ENCODE measurements around the gene HBZ. TPM values are rescaled to one million over a fixed set of nuclear protein-coding genes. Genes with fewer than 3 reads are reported as not detected.

The HBZ gene
- total RNA-seq, 1 donor from 2014 or later = not detected

Other genes starting within 250 kb of the HBZ start
- 8.4 and 10.2 TPM in 2 replicates for gene POLR3K, start 99.0 kb upstream of the HBZ start, total RNA-seq
- 29.2 and 40.9 TPM in 2 replicates for gene SNRNP25, start 98.8 kb upstream of the HBZ start, total RNA-seq
- gene RHBDF1, start 80.0 kb upstream of the HBZ start, total RNA-seq = 24.9 and 26.2 TPM in 2 replicates
- gene MPG, start 74.4 kb upstream of the HBZ start, total RNA-seq = 129 and 253 TPM in 2 replicates
- 6.4 and 6.6 TPM in 2 replicates for gene NPRL3, start 14.0 kb upstream of the HBZ start, total RNA-seq
- not detected in 2 replicates for gene HBM, start 13.3 kb downstream of the HBZ start, total RNA-seq
- gene HBA2, start 20.2 kb downstream of the HBZ start, total RNA-seq = not detected in 2 replicates
- not detected in 2 replicates for gene HBA1, start 24.0 kb downstream of the HBZ start, total RNA-seq
- 0.21 and 1.5 TPM in 2 replicates for gene HBQ1, start 27.8 kb downstream of the HBZ start, total RNA-seq
- 32.0 and 57.0 TPM in 2 replicates for gene LUC7L, start 76.8 kb downstream of the HBZ start, total RNA-seq
- gene FAM234A, start 82.2 kb downstream of the HBZ start, total RNA-seq = 49.5 and 54.3 TPM in 2 replicates
- gene RGS11, start 123.3 kb downstream of the HBZ start, total RNA-seq = 2.7 and 4.6 TPM in 2 replicates
- gene ARHGDIG, start 127.9 kb downstream of the HBZ start, total RNA-seq = 1.5 and 12.3 TPM in 2 replicates
- gene PDIA2, start 130.5 kb downstream of the HBZ start, total RNA-seq = 0.14 and 0.92 TPM in 2 replicates
- 23.5 and 23.8 TPM in 2 replicates for gene AXIN1, start 200.1 kb downstream of the HBZ start, total RNA-seq
- gene MRPL28, start 217.9 kb downstream of the HBZ start, total RNA-seq = 113 and 131 TPM in 2 replicates
- gene PGAP6, start 229.3 kb downstream of the HBZ start, total RNA-seq = 81.1 and 102 TPM in 2 replicates
- gene NME4, start 244.6 kb downstream of the HBZ start, total RNA-seq = 42.2 and 87.8 TPM in 2 replicates
- gene DECR2, start 249.2 kb downstream of the HBZ start, total RNA-seq = 10.5 and 19.4 TPM in 2 replicates